A204.1 (cell line): ENCODE data around the gene TIMM8A.
"Not testable (repeated sequence)": the region's sequence is repeated elsewhere in the genome, so short reads cannot be mapped to it uniquely, and the experiment has no call there.

Experiments
- FAIRE-seq: peaks from 2 replicates; lab custom pipeline; 2012; peaks lifted over from hg19 to GRCh38; lab: Jason Lieb, UNC

TIMM8A gene

GRCh38 chrX:101359966-101360365, 11.4 kb upstream of the TIMM8A start:
- no peak for FAIRE-seq

- FAIRE-seq = no peak
Measured at GRCh38 chrX:101357166-101357795, 8.7 kb upstream of the TIMM8A start.

- no peak for FAIRE-seq
Measured at GRCh38 chrX:101349193-101349562, 636 bp upstream of the TIMM8A start.

GRCh38 chrX:101347859-101348451, 587 bp downstream of the TIMM8A start:
- no peak for FAIRE-seq

- no peak for FAIRE-seq
Measured at GRCh38 chrX:101337776-101338271, 10.7 kb downstream of the TIMM8A start.

- not testable (repeated sequence) for FAIRE-seq
Measured at GRCh38 chrX:101334310-101334709, 14.2 kb downstream of the TIMM8A start.

GRCh38 chrX:101326600-101326999, 21.9 kb downstream of the TIMM8A start:
- not testable (repeated sequence) for FAIRE-seq

- FAIRE-seq = no peak
Measured at GRCh38 chrX:101303790-101304189, 44.8 kb downstream of the TIMM8A start.
